WERI-Rb-1 (cell line): Measurements from ENCODE around the gene SEC24B.

Source experiments
- DNase-seq: peaks from one replicate; pipeline ENCODE4 v3.0.0-alpha.2; 2020
- H3K27ac ChIP-seq: fragments of 250-450 bp; sonication (Bioruptor Pico); 2 replicates; pipeline ENCODE4 v1.5.1; 2020; ENCODE audit warnings: mild to moderate bottlenecking, moderate library complexity
- H3K27me3 ChIP-seq: fragments of 250-450 bp; sonication (Bioruptor Pico); 2 replicates; pipeline ENCODE4 v1.5.1; 2021; ENCODE audit warnings: mild to moderate bottlenecking, low read depth, moderate library complexity; ENCODE audit not compliant: insufficient read depth, severe bottlenecking
- H3K36me3 ChIP-seq: fragments of 250-450 bp; sonication (Bioruptor Pico); 2 replicates; pipeline ENCODE4 v1.5.1; 2020; ENCODE audit warnings: mild to moderate bottlenecking, moderate library complexity
- H3K4me3 ChIP-seq: 2 replicates; pipeline ENCODE4 v1.5.1; 2011; ENCODE audit warnings: low read depth, mild to moderate bottlenecking, control low read depth, low read length
- H3K9me3 ChIP-seq: fragments of 250-450 bp; sonication (Bioruptor Pico); 2 replicates; pipeline ENCODE4 v1.5.1; 2021; ENCODE audit warnings: mild to moderate bottlenecking, moderate library complexity; ENCODE audit not compliant: severe bottlenecking
- TF ChIP-seq, protein P1 (sequence below): IDR thresholded peaks from 2 replicates; pipeline ENCODE4 v1.5.1; 2011; ENCODE audit warnings: low read depth, mild to moderate bottlenecking, control low read depth, inconsistent platforms, low read length

SEC24B gene

GRCh38 chr4:109424093-109424841 lies 9.3 kb upstream of the SEC24B start:
- TF ChIP-seq, protein P1, sequence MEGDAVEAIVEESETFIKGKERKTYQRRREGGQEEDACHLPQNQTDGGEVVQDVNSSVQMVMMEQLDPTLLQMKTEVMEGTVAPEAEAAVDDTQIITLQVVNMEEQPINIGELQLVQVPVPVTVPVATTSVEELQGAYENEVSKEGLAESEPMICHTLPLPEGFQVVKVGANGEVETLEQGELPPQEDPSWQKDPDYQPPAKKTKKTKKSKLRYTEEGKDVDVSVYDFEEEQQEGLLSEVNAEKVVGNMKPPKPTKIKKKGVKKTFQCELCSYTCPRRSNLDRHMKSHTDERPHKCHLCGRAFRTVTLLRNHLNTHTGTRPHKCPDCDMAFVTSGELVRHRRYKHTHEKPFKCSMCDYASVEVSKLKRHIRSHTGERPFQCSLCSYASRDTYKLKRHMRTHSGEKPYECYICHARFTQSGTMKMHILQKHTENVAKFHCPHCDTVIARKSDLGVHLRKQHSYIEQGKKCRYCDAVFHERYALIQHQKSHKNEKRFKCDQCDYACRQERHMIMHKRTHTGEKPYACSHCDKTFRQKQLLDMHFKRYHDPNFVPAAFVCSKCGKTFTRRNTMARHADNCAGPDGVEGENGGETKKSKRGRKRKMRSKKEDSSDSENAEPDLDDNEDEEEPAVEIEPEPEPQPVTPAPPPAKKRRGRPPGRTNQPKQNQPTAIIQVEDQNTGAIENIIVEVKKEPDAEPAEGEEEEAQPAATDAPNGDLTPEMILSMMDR = no peak
- Histone ChIP-seq H3K4me3 (no peak overlapping the region), H3K36me3 (no peaks in the 10 kb centered on the region), H3K27ac (no peak overlapping the region), H3K27me3 (no peaks in the 10 kb centered on the region), H3K9me3 (no peaks in the 10 kb centered on the region)
- DNase-seq = no peak

GRCh38 chr4:109425405-109425804 lies 8.2 kb upstream of the SEC24B start:
- Histone ChIP-seq H3K27ac (no peak overlapping the region), H3K27me3 (no peaks in the 10 kb centered on the region), H3K4me3 (no peak overlapping the region), H3K9me3 (no peaks in the 10 kb centered on the region), H3K36me3 (no peaks in the 10 kb centered on the region; the same call in 1 of the 2 replicates)
- no peak for DNase-seq
- TF ChIP-seq, protein P1 = no peak

GRCh38 chr4:109429545-109429944 lies 4.1 kb upstream of the SEC24B start:
- no peaks in the 10 kb centered on the region; the same call in 1 of the 2 replicates for H3K36me3 ChIP-seq
- no peak overlapping the region for H3K27ac ChIP-seq
- H3K27me3 ChIP-seq = no peaks in the 10 kb centered on the region
- H3K4me3 ChIP-seq = no peak overlapping the region
- TF ChIP-seq, protein P1 = no peak
- DNase-seq = no peak
- H3K9me3 ChIP-seq = no peaks in the 10 kb centered on the region

- DNase-seq = no peak
- H3K27me3 ChIP-seq = no peaks in the 10 kb centered on the region
- TF ChIP-seq, protein P1 = no peak
- H3K9me3 ChIP-seq = no peaks in the 10 kb centered on the region
- H3K4me3 ChIP-seq = no peak overlapping the region
- no peaks in the 10 kb centered on the region; the same call in 1 of the 2 replicates for H3K36me3 ChIP-seq
- no peak overlapping the region for H3K27ac ChIP-seq
These were observed 1.4 kb upstream of the SEC24B start for GRCh38 chr4:109432203-109432602.

GRCh38 chr4:109432696-109433095 lies 919 bp upstream of the SEC24B start:
- Histone ChIP-seq H3K36me3 (no peaks in the 10 kb centered on the region; the same call in 1 of the 2 replicates), H3K4me3 (peak overlapping the region; percentile 94), H3K9me3 (no peaks in the 10 kb centered on the region), H3K27me3 (no peaks in the 10 kb centered on the region), H3K27ac (peak overlapping the region; percentile 85)
- DNase-seq = no peak
- TF ChIP-seq, protein P1 = no peak
